B cell (primary cell): ENCODE results near the gene HERC4.

Experiments
- CTCF ChIP-seq: fragments of 200-600 bp; IDR thresholded peaks from one replicate; pipeline ENCODE4 v1.8.0; 2022; ENCODE audit warnings: antibody characterized with exemption, mild to moderate bottlenecking
- EZH2 ChIP-seq: IDR thresholded peaks from 2 replicates; pipeline ENCODE4 v1.6.1; 2012; ENCODE audit warnings: borderline replicate concordance, low read depth, mild to moderate bottlenecking, moderate library complexity, low read length; ENCODE audit not compliant: insufficient read depth, poor library complexity, severe bottlenecking

- TF ChIP-seq CTCF (no peak), EZH2 (no peak)
Observed at GRCh38 chr10:68106656-68107055, 31.6 kb upstream of the HERC4 start.
